Measurements from ENCODE around the gene ANKRD49. TPM values are rescaled to one million over a fixed set of nuclear protein-coding genes. Genes with fewer than 3 reads are reported as not detected.

Gene ANKRD49
- total and polyA plus RNA-seq, 2 of the 8 experiments (the other 6 are each of a cell fraction or from before 2014, with no cell fraction given): 7.4 to 12.2 TPM

DNA sequence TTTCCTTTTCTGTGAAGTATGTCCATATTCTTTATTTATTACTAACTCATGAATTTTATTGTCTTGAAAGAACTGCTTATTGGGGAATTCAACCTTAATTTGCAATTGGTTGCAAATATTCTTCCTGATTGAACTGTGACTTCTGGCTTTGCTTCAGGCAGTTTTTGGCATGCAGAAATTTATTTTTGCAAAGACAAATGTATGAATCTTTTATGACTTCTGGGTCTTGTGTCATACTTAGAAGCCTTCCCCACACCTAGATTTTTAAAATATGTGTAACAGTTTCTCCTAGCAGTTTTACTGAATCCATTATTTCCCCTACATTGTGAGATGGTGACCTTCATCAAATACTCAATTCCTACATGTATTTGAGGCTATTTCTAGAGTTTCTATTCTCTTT, 12.4 kb upstream of the ANKRD49 start:
- DNase-seq (ENCODE audit: low read depth in 1 of 2, low spot score in 2 of 2) (no peak), FAIRE-seq (no peak)
- no peaks in the 10 kb centered on the region for H3K79me2 ChIP-seq (ENCODE audit: control insufficient read depth in 1 of 2, insufficient read depth in 2 of 2, low read length in 2 of 2)
- H3K4me3 ChIP-seq (ENCODE audit: extremely low read depth in 1 of 4, insufficient read depth in 2 of 4, low read depth in 3 of 4, low read length in 4 of 4): no peak overlapping the region
- H3K4me2 ChIP-seq (ENCODE audit: insufficient read depth in 1 of 2, low read depth in 2 of 2, low read length in 2 of 2): no peak overlapping the region
- H3K27me3 ChIP-seq (replicated peaks in 1 of 4; ENCODE audit: control insufficient read depth in 3 of 4, extremely low read depth in 1 of 4, insufficient read depth in 3 of 4, low read length in 3 of 4): no peaks in the 10 kb centered on the region
- POLR2A ChIA-PET (ENCODE audit: partially characterized antibody): interaction anchor here (0.9 kb wide), 1 partner anchor 12 kb away, joined by 3 read pairs; the partner anchor contains the start of genes ANKRD49 and MRE11
- H2BK15ac ChIP-seq (ENCODE audit: low read length): no peak overlapping the region
- H3K23ac ChIP-seq (ENCODE audit: insufficient read length): no peak overlapping the region
- H3K14ac ChIP-seq (ENCODE audit: insufficient read length): no peak overlapping the region
- H3K23me2 ChIP-seq (ENCODE audit: low read depth, low read length): no peaks in the 10 kb centered on the region
- H3K36me3 ChIP-seq (ENCODE audit: control insufficient read depth in 2 of 4, insufficient read depth in 4 of 4, low read length in 3 of 4): peaks cover 2 to 63% (median 23%) of the 10 kb centered on the region in 4 experiments; a peak in 7 of 8 replicates
- no peak overlapping the region for H3K18ac ChIP-seq (ENCODE audit: extremely low read depth, low read length)
- no peak overlapping the region for H4K5ac ChIP-seq (ENCODE audit: insufficient read length, low read depth, low read length)
- no peak overlapping the region for H4K91ac ChIP-seq (replicated peaks; ENCODE audit: insufficient read length, low read length)
- H4K20me1 ChIP-seq (replicated peaks in 1 of 2; ENCODE audit: control insufficient read depth in 1 of 2, insufficient read depth in 2 of 2, low read length in 2 of 2): peaks cover 0 to 1% of the 10 kb centered on the region in 2 experiments
- CTCF ChIA-PET (ENCODE audit: partially characterized antibody): no interaction called here
- no peak overlapping the region for H2BK20ac ChIP-seq (ENCODE audit: low read length)
- no peaks in the 10 kb centered on the region for H3K4me1 ChIP-seq (replicated peaks in 1 of 4; ENCODE audit: control insufficient read depth in 3 of 4, insufficient read depth in 4 of 4, low read length in 3 of 4)
- H2BK120ac ChIP-seq (replicated peaks; ENCODE audit: low read depth, low read length): no peak overlapping the region
- no peak overlapping the region for H3K4ac ChIP-seq (replicated peaks; ENCODE audit: insufficient read length, low read depth, low read length)
- H3K27ac ChIP-seq (ENCODE audit: low read depth, low read length): no peak overlapping the region
- H3K79me1 ChIP-seq (ENCODE audit: low read depth, low read length): no peaks in the 10 kb centered on the region
- no peak overlapping the region for H2AK5ac ChIP-seq (ENCODE audit: low read depth, low read length)
- no peaks in the 10 kb centered on the region for H3K9me3 ChIP-seq (ENCODE audit: insufficient read depth in 2 of 2, low read depth in 1 of 2, low read length in 1 of 2)
- no peak overlapping the region for H2BK5ac ChIP-seq (ENCODE audit: low read depth, low read length)
- no peak overlapping the region for H3K56ac ChIP-seq (replicated peaks; ENCODE audit: insufficient read length, low read depth, low read length)
- H2BK12ac ChIP-seq (ENCODE audit: low read depth, low read length): no peak overlapping the region
- no peak overlapping the region for H4K8ac ChIP-seq (ENCODE audit: extremely low read depth, insufficient read depth, low read length)
- H2AFZ ChIP-seq (ENCODE audit: low read length): no peak overlapping the region
- H3K9ac ChIP-seq (replicated peaks in 1 of 4; ENCODE audit: extremely low read depth in 1 of 4, low read depth in 3 of 4, low read length in 3 of 4): no peak overlapping the region
- TF ChIP-seq, protein P1, sequence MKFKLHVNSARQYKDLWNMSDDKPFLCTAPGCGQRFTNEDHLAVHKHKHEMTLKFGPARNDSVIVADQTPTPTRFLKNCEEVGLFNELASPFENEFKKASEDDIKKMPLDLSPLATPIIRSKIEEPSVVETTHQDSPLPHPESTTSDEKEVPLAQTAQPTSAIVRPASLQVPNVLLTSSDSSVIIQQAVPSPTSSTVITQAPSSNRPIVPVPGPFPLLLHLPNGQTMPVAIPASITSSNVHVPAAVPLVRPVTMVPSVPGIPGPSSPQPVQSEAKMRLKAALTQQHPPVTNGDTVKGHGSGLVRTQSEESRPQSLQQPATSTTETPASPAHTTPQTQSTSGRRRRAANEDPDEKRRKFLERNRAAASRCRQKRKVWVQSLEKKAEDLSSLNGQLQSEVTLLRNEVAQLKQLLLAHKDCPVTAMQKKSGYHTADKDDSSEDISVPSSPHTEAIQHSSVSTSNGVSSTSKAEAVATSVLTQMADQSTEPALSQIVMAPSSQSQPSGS (IDR thresholded peaks at IDR 0.05; ENCODE audit: low read length): no peak
- TF ChIP-seq JUN (IDR thresholded peaks at IDR 0.05; ENCODE audit: low read depth, low read length): no peak
- no peak for TF ChIP-seq TBP (IDR thresholded peaks at IDR 0.05; ENCODE audit: low read depth, low read length)
- TF ChIP-seq EP300 (IDR thresholded peaks at IDR 0.05; ENCODE audit: borderline replicate concordance in 1 of 2, low read depth in 2 of 2, low read length in 2 of 2): no peak
- no peak for TF ChIP-seq EGR1 (IDR thresholded peaks at IDR 0.05; ENCODE audit: borderline replicate concordance, low read depth, low read length)
- TF ChIP-seq, protein P2, sequence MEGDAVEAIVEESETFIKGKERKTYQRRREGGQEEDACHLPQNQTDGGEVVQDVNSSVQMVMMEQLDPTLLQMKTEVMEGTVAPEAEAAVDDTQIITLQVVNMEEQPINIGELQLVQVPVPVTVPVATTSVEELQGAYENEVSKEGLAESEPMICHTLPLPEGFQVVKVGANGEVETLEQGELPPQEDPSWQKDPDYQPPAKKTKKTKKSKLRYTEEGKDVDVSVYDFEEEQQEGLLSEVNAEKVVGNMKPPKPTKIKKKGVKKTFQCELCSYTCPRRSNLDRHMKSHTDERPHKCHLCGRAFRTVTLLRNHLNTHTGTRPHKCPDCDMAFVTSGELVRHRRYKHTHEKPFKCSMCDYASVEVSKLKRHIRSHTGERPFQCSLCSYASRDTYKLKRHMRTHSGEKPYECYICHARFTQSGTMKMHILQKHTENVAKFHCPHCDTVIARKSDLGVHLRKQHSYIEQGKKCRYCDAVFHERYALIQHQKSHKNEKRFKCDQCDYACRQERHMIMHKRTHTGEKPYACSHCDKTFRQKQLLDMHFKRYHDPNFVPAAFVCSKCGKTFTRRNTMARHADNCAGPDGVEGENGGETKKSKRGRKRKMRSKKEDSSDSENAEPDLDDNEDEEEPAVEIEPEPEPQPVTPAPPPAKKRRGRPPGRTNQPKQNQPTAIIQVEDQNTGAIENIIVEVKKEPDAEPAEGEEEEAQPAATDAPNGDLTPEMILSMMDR (IDR thresholded peaks at IDR 0.05; ENCODE audit: control extremely low read depth in 1 of 3, insufficient read depth in 1 of 3, low read depth in 1 of 3, low read length in 3 of 3): no peak
- no peak for TF ChIP-seq TAF7 (optimal IDR thresholded peaks at IDR 0.05; ENCODE audit: borderline replicate concordance, low read depth, low read length)
- TF ChIP-seq POU5F1 (IDR thresholded peaks at IDR 0.05; ENCODE audit: low read depth, low read length): no peak
- TF ChIP-seq RAD21 (IDR thresholded peaks at IDR 0.05 in 1 of 2, conservative IDR thresholded peaks at IDR 0.05 in 1 of 2; ENCODE audit: low read depth in 2 of 2, low read length in 2 of 2): no peak

Measured in H1 (cell line).